Stomach (tissue), 4 donors: Measurements from ENCODE around the gene PRKACB.

Experiments
- CTCF ChIP-seq, 7 experiments: fragments of 450-650 bp in 4 of 7; fragments of 200-600 bp in 3 of 7; sonication (generic) in 3 of 7; IDR thresholded peaks; one replicate each; pipeline ENCODE4 v1.5.1; 2016 to 2019; ENCODE audit warnings: antibody characterized with exemption in 7 of 7, control low read depth in 2 of 7, mild to moderate bottlenecking in 1 of 7
- EP300 ChIP-seq: sonication (generic); formaldehyde crosslinking; IDR thresholded peaks from one replicate; pipeline ENCODE4 v1.6.1; 2017; ENCODE audit warnings: antibody characterized with exemption
- POLR2AphosphoS5 ChIP-seq, 3 donors: sonication (generic); formaldehyde crosslinking; IDR thresholded peaks; one replicate each; pipeline ENCODE4 v1.6.1; 2016; ENCODE audit warnings: antibody characterized with exemption in 3 of 3

DNA sequence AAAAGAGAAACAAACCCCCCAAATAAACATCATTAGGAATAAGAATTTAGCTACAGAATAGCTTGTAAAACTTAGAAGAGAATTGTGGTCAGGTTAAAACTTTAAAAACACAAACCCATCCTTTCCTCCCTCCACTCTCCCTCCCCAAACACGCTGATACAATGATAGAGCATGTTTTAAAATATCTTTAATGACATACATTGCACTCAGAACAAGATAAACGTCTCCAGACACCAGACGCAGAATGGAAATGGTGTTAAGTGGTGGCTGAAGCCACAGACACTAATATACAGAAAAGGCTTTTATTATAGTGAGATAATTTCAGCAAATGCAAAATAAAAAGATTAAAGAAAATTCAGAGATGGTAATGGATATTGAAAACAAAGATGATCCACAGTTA is 98.6 kb downstream of the PRKACB start:
- TF ChIP-seq CTCF (IDR thresholded peaks at IDR 0.05) (no peak), EP300 (no peak), POLR2AphosphoS5 (IDR thresholded peaks at IDR 0.05) (no peak)
